HG02642 (cell line): ENCODE measurements around the gene NFIC.

Experiments
- ATAC-seq: cut with Tn5 transposase; IDR thresholded peaks from one replicate; pipeline ENCODE4 v1.9.1; 2021; ENCODE audit warnings: mild to moderate bottlenecking; ENCODE audit not compliant: unreplicated experiment, poor library complexity

NFIC gene

GRCh38 chr19:3459965-3460582, 93.7 kb downstream of the NFIC start:
- no peak for ATAC-seq

DNA sequence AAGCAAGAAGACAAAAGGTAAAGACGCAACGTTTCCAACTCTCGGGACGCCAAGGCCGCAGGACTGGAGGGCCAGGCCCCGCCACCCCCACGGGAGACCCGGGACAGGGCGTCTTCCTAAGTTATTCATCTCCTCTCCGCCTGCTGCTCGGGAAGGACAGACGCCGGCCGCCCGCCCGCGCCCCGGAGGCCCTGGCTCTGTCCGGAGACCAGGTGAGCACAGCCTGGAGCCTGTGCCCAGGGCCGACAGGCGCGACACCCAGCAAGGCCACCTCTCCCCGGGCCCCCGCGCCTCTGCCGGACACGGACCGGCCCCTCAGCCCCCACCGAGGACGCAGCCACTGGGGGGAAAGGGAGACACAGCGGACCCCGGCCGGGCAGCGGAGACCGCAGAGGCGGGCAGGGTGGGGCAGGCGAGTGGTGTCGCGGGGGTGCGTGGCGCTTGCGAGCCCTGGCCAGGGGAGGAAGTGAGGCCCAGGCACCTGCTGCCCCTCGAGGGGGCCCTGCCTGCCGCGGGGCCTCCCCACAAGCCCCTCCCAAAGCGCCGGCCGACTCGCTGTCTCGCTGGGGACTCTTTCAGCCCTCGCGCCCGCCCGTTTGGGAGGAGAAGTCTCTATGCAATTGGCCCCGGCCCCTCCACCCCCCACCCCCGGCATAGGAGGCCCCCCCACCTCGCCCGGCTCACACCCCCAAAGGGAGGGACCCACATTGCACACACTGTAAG, 96.8 kb downstream of the NFIC start:
- no peak for ATAC-seq

DNA sequence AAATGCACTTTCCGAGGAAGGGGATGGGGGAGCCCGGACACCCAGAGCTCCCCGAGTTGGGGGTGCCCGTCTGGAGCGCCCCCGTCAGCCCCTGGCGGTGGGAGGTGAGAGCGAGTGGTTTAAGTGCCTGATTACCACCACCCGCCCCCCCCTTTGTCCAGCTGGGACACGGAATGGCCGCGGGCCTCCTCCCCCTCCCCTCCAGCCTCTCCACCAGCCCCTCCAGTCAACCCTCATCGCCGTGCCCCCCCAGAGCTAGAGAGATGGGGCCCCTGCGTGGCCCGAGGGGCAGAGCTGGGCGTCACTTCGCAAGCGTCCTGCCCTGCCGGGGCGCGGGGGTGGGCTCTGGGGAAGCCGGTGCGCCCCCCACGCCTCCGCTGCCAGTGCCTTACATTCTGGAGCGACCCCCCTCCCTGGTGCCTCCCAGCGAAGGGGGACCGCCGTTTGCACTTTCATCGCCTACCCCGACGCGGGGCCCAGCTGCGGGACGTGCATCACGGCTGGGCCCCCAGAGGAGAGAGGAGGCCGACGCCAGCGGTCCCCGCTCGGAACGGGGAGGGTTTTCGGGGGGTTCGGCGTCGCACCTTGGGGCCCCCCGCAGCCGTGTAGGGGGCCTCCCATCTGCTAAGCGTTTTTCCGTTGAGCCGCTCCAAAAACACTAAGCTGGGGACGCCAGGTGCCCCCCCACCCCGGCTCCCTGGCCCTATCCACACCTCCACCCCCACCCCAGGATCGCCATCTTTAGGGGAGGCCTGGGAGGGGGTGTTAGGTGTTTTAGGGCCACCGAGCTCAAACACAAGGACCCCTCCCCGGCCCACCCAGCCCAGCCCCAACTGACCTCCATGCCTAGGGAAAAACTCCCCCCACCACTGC, 97.6 kb downstream of the NFIC start:
- ATAC-seq, result no peak

DNA sequence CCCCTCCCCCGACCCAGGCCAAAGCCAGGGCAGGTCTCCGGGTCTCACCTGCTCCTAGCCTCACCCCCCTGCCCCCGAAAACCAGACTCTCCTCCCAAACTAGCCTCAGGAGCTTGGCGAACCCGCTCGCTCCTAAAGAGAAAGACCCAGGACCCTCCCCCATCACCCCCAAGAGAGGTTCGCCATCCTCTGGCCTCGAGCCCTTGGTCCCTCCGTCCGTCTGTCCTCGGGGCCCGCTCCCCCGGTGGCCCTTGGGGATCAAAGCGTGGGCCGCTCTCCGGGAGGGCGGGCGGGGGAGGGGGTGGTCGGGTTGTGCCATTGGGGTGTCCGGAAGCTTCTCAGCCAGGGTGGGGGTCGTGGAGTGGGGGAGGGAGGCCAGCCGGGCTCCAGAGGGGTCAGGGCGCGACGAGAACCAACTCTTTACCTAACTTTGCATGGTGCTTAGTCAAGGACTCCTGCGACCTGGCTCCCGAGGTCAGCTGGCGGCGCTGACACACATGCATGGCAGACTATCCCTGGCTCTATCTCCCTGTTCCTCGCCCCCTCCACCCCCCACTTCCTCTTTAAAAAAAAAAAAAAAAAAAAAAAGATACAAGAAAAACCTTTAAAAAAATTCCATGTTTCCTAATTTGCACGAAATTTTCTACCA, 98.3 kb downstream of the NFIC start:
- no peak for ATAC-seq

DNA sequence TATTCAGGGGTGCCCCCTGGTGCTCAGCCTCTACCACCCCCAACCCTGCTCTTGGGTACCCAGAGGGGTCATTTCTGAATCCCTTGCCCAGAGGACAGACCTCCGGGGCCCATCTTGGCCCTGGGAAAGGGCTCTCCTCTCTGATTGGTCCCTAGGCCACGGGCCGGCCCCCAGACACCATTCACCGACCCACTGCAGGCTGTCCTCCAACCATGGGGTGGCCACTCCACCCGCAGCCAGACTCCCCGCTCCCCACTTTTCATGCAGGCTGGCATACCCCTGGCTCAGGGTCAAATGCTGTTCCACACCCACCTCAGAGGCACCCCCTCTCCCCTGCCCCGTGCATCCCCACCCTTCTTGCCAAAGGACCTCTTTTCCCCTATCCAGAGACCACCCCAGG, 99.2 kb downstream of the NFIC start:
- no peak for ATAC-seq

GRCh38 chr19:3466635-3467034, 100.3 kb downstream of the NFIC start:
- no peak for ATAC-seq

DNA sequence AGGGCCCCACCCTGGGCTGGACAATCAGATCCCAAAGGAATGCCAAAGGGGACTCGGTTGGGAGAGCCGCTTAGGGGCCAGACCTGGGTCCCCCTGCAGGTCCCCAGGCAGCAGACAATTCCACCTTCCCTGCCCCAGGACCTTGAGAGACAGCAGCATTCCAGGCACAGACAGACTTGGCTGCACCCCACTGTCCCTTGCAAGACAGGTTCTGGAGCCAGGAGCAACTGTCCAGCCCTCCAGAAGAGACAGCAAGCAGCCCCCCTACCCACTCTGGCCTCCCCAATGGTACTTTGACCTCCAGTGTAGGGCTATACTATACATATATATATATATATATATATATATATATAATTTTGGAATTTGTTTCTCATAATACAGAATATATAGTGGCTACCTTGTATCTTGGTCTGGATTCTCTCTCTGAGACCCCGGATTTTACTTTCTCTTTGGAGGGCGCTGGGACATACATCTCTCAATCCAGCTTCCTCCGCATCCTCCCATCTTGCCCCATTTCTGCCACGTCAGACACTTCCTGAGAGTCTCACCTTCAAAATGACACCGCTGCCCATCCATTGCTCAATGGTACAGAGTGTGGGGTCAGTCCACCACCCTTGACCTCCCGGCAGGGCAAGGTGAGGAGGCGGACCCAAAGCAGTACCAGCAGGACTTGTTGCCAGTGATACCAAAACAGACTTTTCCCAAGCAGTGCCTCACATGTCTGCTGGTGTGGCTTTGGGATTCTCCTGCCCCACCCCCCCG, 101.2 kb downstream of the NFIC start:
- ATAC-seq, result no peak

GRCh38 chr19:3468211-3468610, 101.8 kb downstream of the NFIC start:
- ATAC-seq, result no peak

- ATAC-seq, result no peak
Observed at GRCh38 chr19:3469638-3470499, 103.5 kb downstream of the NFIC start.

DNA sequence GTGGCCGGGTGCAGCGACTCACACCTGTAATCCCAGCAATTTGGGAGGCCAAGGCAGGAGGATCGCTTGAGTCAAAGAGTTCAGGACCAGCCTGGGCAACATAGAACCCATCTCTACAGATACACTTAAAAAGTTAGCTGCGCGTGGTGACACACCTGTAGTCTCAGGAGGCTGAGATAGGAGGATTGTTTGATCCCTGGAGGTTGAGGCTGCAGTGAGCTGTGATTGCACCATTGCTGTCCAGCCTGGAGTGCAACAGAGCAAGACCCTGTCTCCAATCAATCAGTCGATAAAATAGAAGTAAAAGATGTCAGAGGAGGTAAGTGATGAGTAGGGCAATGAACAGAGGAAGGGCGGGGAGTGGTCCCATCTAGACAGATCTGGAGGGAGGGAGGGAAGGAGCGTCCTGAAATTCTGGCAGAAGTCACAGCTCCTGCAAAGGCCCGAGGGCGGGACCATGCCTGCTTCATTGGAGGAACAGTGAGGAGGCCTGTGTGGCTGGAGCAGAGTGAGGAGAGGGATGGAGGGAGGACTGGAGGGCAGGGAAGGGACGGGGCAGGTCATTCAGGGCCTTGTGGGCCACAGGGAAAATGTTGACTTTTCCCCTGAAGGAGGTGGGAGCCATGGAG, 104.2 kb downstream of the NFIC start:
- no peak for ATAC-seq

DNA sequence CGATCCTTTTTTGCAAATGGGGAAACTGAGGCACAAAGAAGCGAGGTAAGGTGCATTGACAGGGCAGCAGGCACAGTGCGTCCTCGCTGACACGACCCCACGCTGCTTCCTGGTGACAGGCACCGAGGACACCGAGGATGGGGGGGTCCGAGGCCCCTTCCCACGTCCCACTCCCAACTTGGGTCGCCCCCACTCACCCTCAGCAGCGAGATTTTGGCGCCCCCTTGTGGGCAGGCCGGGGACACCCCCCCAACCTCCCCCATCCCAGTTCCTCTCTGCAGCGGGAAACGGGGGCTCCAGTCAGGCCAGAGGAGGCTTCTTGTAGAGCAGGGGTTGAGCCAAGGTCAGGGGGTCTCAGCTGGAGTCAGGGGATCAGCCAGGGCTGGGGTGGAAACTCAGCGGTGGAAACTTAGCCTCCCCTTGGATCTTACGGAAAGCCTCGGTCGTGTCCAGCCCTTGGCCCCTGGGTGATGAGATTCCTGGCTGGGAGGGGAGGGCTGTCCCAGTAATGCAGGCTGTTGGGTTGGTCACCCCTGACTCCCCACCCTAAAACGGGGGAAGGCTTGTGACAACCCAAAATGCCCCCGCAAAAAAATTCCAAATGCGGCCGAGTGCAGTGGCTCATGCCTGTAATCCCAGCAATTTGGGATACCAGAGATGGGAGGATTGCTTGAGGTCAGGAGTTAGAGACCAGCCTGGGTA, 105.7 kb downstream of the NFIC start:
- no peak for ATAC-seq

- no peak for ATAC-seq
Observed at GRCh38 chr19:3474010-3474409, 107.6 kb downstream of the NFIC start.

DNA sequence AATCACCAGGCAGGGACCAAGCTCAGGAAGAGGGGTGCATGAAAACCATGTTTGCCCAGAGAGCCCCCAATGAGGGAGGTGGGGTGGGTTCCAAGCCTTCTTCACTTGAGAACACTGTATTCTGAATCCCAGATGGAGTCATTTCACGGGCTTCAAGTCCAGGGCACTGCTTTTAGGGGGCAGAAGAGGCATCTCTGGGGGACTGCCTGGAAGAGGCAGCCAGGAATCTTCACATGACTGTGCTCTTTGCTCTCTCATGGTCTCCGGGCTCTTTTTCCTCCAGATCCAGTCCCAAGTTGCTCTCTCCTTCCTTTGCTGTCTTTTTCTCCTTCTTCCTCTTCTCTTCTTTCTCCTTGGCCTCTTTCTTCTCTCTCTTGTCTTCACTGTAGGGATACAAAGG, 108.2 kb downstream of the NFIC start:
- no peak for ATAC-seq

GRCh38 chr19:3475449-3475848, 109.1 kb downstream of the NFIC start:
- ATAC-seq, result no peak

GRCh38 chr19:3476830-3477229, 110.4 kb downstream of the NFIC start:
- ATAC-seq, result no peak

DNA sequence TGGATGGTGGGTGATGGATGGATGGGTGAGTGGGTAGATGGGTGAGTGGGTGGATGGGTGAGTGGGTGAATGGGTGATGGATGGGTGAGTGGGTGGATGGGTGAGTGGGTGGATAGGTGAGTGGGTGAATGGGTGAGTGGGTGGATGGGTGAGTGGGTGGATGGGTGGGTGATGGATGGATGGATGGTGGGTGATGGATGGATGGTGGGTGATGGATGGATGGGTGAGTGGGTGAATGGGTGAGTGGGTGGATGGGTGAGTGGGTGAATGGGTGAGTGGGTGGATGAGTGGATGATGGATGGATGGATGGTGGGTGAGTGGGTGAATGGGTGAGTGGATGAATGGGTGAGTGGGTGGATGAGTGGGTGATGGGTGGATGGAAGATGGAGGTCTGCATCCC, 111.1 kb downstream of the NFIC start:
- ATAC-seq, result no peak

DNA sequence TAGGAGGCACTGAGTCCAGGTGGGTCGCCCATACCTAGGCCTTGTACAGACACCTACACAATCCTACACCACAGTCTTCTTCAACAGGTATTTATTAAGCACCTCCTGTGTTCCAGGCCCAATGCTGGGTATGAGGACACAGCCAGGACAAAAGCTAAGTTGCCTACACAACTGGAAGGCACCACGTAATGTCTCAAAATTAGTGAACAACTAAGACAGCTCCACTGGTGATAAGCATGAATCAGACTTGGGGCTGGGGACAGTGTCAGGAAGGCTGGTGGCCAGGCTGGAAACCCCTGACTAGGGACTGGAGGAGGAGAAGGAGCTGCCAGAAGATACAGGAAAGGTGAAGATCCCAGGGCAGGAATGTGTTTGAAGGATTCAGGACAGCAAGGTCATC, 111.6 kb downstream of the NFIC start:
- ATAC-seq, result no peak
